H1 (cell line): ENCODE results near the gene HPGDS. TPM values are rescaled to one million over a fixed set of nuclear protein-coding genes. Genes with fewer than 3 reads are reported as not detected.

ENCODE experiments used
- CTCF ChIA-PET: fragments of 300-600 bp; sonication (Branson Sonifier 250); formaldehyde crosslinking; loops from one replicate; lab custom pipeline; 2021; ENCODE audit not compliant: partially characterized antibody; lab: Charles Lee
- POLR2A ChIA-PET: fragments of 300-600 bp; sonication (Branson Sonifier 250); formaldehyde crosslinking; loops from one replicate; lab custom pipeline; 2021; ENCODE audit warnings: inconsistent platforms; ENCODE audit not compliant: partially characterized antibody; lab: Charles Lee
- DNase-seq, 2 experiments: peaks; one replicate each; pipeline versions ENCODE4 v3.0.0 to v3.0.0-alpha.2; 2010 to 2022; ENCODE audit warnings: low spot score in 2 of 2, low read depth in 1 of 2, mixed read lengths in 1 of 2
- FAIRE-seq: peaks from 2 replicates; lab custom pipeline; 2011; peaks lifted over from hg19 to GRCh38; lab: Jason Lieb, UNC
- H2AFZ ChIP-seq: 2 replicates; pipeline ENCODE4 v1.8.1; 2012; ENCODE audit warnings: low read length, inconsistent platforms
- H2AK5ac ChIP-seq: 2 replicates; pipeline ENCODE4 v1.6.1; 2013; ENCODE audit warnings: low read depth, low read length
- H2BK120ac ChIP-seq: replicated peaks from 2 replicates; pipeline ENCODE3; 2013; ENCODE audit warnings: low read depth, low read length, inconsistent platforms
- H2BK12ac ChIP-seq: 2 replicates; pipeline ENCODE4 v1.6.1; 2013; ENCODE audit warnings: low read depth, low read length
- H2BK15ac ChIP-seq: 2 replicates; pipeline ENCODE4 v1.6.1; 2013; ENCODE audit warnings: low read length
- H2BK20ac ChIP-seq: 2 replicates; pipeline ENCODE4 v1.6.1; 2013; ENCODE audit warnings: low read length
- H2BK5ac ChIP-seq: 2 replicates; pipeline ENCODE4 v1.6.1; 2013; ENCODE audit warnings: low read depth, low read length
- H3K14ac ChIP-seq: 2 replicates; pipeline ENCODE4 v1.6.1; 2013; ENCODE audit warnings: inconsistent platforms; ENCODE audit not compliant: insufficient read length
- H3K18ac ChIP-seq: 2 replicates; pipeline ENCODE4 v1.6.1; 2013; ENCODE audit warnings: low read length; ENCODE audit errors: extremely low read depth
- H3K23ac ChIP-seq: 2 replicates; pipeline ENCODE4 v1.6.1; 2013; ENCODE audit warnings: inconsistent platforms; ENCODE audit not compliant: insufficient read length
- H3K23me2 ChIP-seq: 2 replicates; pipeline ENCODE4 v1.6.1; 2013; ENCODE audit warnings: low read depth, low read length
- H3K27ac ChIP-seq: 2 replicates; pipeline ENCODE4 v1.6.1; 2011; ENCODE audit warnings: low read depth, low read length, inconsistent platforms
- H3K27me3 ChIP-seq, 4 experiments: replicated peaks in 1 of 4; 1 replicate in 1 of 4; 2 replicates in 3 of 4; pipeline versions ENCODE4 v1.6.1 to v1.8.1; 2011 to 2013; ENCODE audit warnings: low read length in 3 of 4, mild to moderate bottlenecking in 3 of 4, inconsistent platforms in 2 of 4, mixed read lengths in 2 of 4, moderate library complexity in 1 of 4; ENCODE audit not compliant: control insufficient read depth in 3 of 4, insufficient read depth in 3 of 4; ENCODE audit errors: extremely low read depth in 1 of 4
- H3K36me3 ChIP-seq, 4 experiments: 2 replicates each; pipeline versions ENCODE4 v1.6.1 to v1.8.1; 2011 to 2013; ENCODE audit warnings: mild to moderate bottlenecking in 4 of 4, low read length in 3 of 4, moderate library complexity in 2 of 4, control low read depth in 1 of 4, inconsistent platforms in 1 of 4; ENCODE audit not compliant: insufficient read depth in 4 of 4, control insufficient read depth in 2 of 4
- H3K4ac ChIP-seq: replicated peaks from 2 replicates; pipeline ENCODE3; 2013; ENCODE audit warnings: low read length, low read depth, mixed read lengths, inconsistent platforms; ENCODE audit not compliant: insufficient read length
- H3K4me1 ChIP-seq, 4 experiments: replicated peaks in 1 of 4; 1 replicate in 1 of 4; 2 replicates in 3 of 4; pipeline versions ENCODE4 v1.6.1 to v1.8.1; 2011 to 2013; ENCODE audit warnings: low read length in 3 of 4, inconsistent platforms in 2 of 4, mixed read lengths in 1 of 4; ENCODE audit not compliant: insufficient read depth in 4 of 4, control insufficient read depth in 3 of 4
- H3K4me2 ChIP-seq, 2 experiments: 2 replicates each; pipeline versions ENCODE4 v1.6.1 to v1.8.1; 2011 to 2013; ENCODE audit warnings: low read depth in 2 of 2, low read length in 2 of 2, control low read depth in 1 of 2, inconsistent platforms in 1 of 2, mild to moderate bottlenecking in 1 of 2; ENCODE audit not compliant: insufficient read depth in 1 of 2
- H3K4me3 ChIP-seq, 4 experiments: fragments of 200-600, 300-600 bp in 1 of 4; sonication (generic), shearing (Covaris generic), sonication (Bioruptor Twin) in 1 of 4; 2 replicates each; pipeline versions ENCODE4 v1.5.1 to v1.8.1; 2011 to 2016; ENCODE audit warnings: low read length in 4 of 4, low read depth in 3 of 4, control low read depth in 2 of 4, inconsistent platforms in 2 of 4, mild to moderate bottlenecking in 2 of 4, mixed read lengths in 1 of 4, moderate library complexity in 1 of 4; ENCODE audit not compliant: insufficient read depth in 2 of 4; ENCODE audit errors: extremely low read depth in 1 of 4
- H3K56ac ChIP-seq: replicated peaks from 2 replicates; pipeline ENCODE3; 2013; ENCODE audit warnings: low read depth, mild to moderate bottlenecking, mixed read lengths, low read length, inconsistent platforms; ENCODE audit not compliant: insufficient read length
- H3K79me1 ChIP-seq: 2 replicates; pipeline ENCODE4 v1.6.1; 2013; ENCODE audit warnings: low read depth, low read length, control low read depth
- H3K79me2 ChIP-seq, 2 experiments: 2 replicates each; pipeline versions ENCODE4 v1.6.1 to v1.8.1; 2012 to 2013; ENCODE audit warnings: low read length in 2 of 2, mild to moderate bottlenecking in 2 of 2, inconsistent platforms in 1 of 2; ENCODE audit not compliant: insufficient read depth in 2 of 2, control insufficient read depth in 1 of 2
- H3K9ac ChIP-seq, 4 experiments: replicated peaks in 1 of 4; 1 replicate in 1 of 4; 2 replicates in 3 of 4; pipeline versions ENCODE4 v1.6.1 to v1.8.1; 2011 to 2013; ENCODE audit warnings: low read depth in 3 of 4, low read length in 3 of 4, control low read depth in 2 of 4, mild to moderate bottlenecking in 2 of 4, moderate library complexity in 2 of 4, inconsistent platforms in 1 of 4; ENCODE audit errors: extremely low read depth in 1 of 4
- H3K9me3 ChIP-seq, 2 experiments: 2 replicates each; pipeline versions ENCODE4 v1.6.1 to v1.8.1; 2012 to 2013; ENCODE audit warnings: mild to moderate bottlenecking in 2 of 2, moderate library complexity in 2 of 2, control low read depth in 1 of 2, inconsistent platforms in 1 of 2, low read depth in 1 of 2, low read length in 1 of 2, mixed read lengths in 1 of 2; ENCODE audit not compliant: insufficient read depth in 2 of 2
- H4K20me1 ChIP-seq, 2 experiments: replicated peaks in 1 of 2; 2 replicates each; pipeline versions ENCODE3 to v1.8.1; 2011 to 2013; ENCODE audit warnings: inconsistent platforms in 2 of 2, low read length in 2 of 2, mild to moderate bottlenecking in 1 of 2; ENCODE audit not compliant: insufficient read depth in 2 of 2, control insufficient read depth in 1 of 2
- H4K5ac ChIP-seq: 2 replicates; pipeline ENCODE4 v1.6.1; 2013; ENCODE audit warnings: low read length, low read depth, mixed read lengths, inconsistent platforms; ENCODE audit not compliant: insufficient read length
- H4K8ac ChIP-seq: 2 replicates; pipeline ENCODE4 v1.8.0; 2013; ENCODE audit warnings: mild to moderate bottlenecking, moderate library complexity, low read length, inconsistent platforms; ENCODE audit not compliant: insufficient read depth; ENCODE audit errors: extremely low read depth
- H4K91ac ChIP-seq: replicated peaks from 2 replicates; pipeline ENCODE3; 2013; ENCODE audit warnings: low read length, mixed read lengths, inconsistent platforms; ENCODE audit not compliant: insufficient read length
- CHD2 ChIP-seq: IDR thresholded peaks from 2 replicates; pipeline ENCODE4 v1.6.1; 2012; ENCODE audit warnings: low read length, improper control_type of control experiment
- EP300 ChIP-seq, 2 experiments: IDR thresholded peaks; 1 replicate in 1 of 2; 2 replicates in 1 of 2; pipeline ENCODE4 v1.6.1; 2011 to 2012; ENCODE audit warnings: low read depth in 2 of 2, low read length in 2 of 2, mild to moderate bottlenecking in 2 of 2, borderline replicate concordance in 1 of 2, inconsistent platforms in 1 of 2, moderate library complexity in 1 of 2
- HDAC6 ChIP-seq: IDR thresholded peaks from one replicate; pipeline ENCODE4 v1.7.1; 2012; ENCODE audit warnings: low read depth, mild to moderate bottlenecking, inconsistent platforms, low read length, moderate library complexity
- JUN ChIP-seq: IDR thresholded peaks from 2 replicates; pipeline ENCODE4 v1.6.1; 2011; ENCODE audit warnings: low read depth, mild to moderate bottlenecking, improper control_type of control experiment, low read length
- KDM4A ChIP-seq: IDR thresholded peaks from one replicate; pipeline ENCODE4 v1.7.1; 2012; ENCODE audit warnings: low read depth, mild to moderate bottlenecking, moderate library complexity, low read length, inconsistent platforms; ENCODE audit not compliant: severe bottlenecking
- KDM5A ChIP-seq: fragments of 200-600 bp; IDR thresholded peaks from 2 replicates; pipeline ENCODE4 v1.7.1; 2012; ENCODE audit warnings: mild to moderate bottlenecking, low read length, inconsistent platforms, mixed read lengths
- NRF1 ChIP-seq: IDR thresholded peaks from 2 replicates; pipeline ENCODE4 v1.6.1; 2011; ENCODE audit warnings: mild to moderate bottlenecking, low read depth, low read length, improper control_type of control experiment
- PHF8 ChIP-seq: fragments of 200-600 bp; sonication (generic); conservative IDR thresholded peaks from 2 replicates; pipeline ENCODE4 v1.7.1; 2012; ENCODE audit warnings: low read depth, mild to moderate bottlenecking, inconsistent platforms, low read length, moderate library complexity
- RBBP5 ChIP-seq: IDR thresholded peaks from 2 replicates; pipeline ENCODE4 v1.7.1; 2012; ENCODE audit warnings: low read depth, mild to moderate bottlenecking, inconsistent platforms, low read length, moderate library complexity, borderline replicate concordance
- RXRA ChIP-seq: IDR thresholded peaks from 2 replicates; pipeline ENCODE4 v1.6.1; 2011; ENCODE audit warnings: low read depth, mild to moderate bottlenecking, low read length, moderate library complexity; ENCODE audit not compliant: insufficient read depth
- SIN3A ChIP-seq, 2 experiments: IDR thresholded peaks in 1 of 2; conservative IDR thresholded peaks in 1 of 2; 2 replicates each; pipeline ENCODE4 v1.6.1; 2011 to 2012; ENCODE audit warnings: low read length in 2 of 2, improper control_type of control experiment in 1 of 2, low read depth in 1 of 2, mild to moderate bottlenecking in 1 of 2
- SP4 ChIP-seq: IDR thresholded peaks from 2 replicates; pipeline ENCODE4 v1.6.1; 2012; ENCODE audit warnings: low read length, inconsistent platforms
- TAF1 ChIP-seq: IDR thresholded peaks from 2 replicates; pipeline ENCODE4 v1.6.1; 2011; ENCODE audit warnings: mild to moderate bottlenecking, low read depth, low read length
- TBP ChIP-seq: IDR thresholded peaks from 2 replicates; pipeline ENCODE4 v1.6.1; 2011; ENCODE audit warnings: low read depth, low read length, improper control_type of control experiment
- YY1 ChIP-seq: IDR thresholded peaks from 2 replicates; pipeline ENCODE4 v1.6.1; 2011; ENCODE audit warnings: low read depth, mild to moderate bottlenecking, low read length
- WGBS, 2 experiments: shearing (Covaris generic) in 1 of 2; methylation state at CpG; one replicate each; pipeline versions ENCODE4 v1.1.6 to v1.1.7; 2013 to 2015; ENCODE audit warnings: low lambda C conversion rate in 2 of 2, mixed read lengths in 2 of 2, inconsistent platforms in 1 of 2, low coverage in 1 of 2, missing lambda C conversion rate in 1 of 2; ENCODE audit not compliant: insufficient replicate concordance in 2 of 2, insufficient coverage in 1 of 2, insufficient read length in 1 of 2; ENCODE audit errors: extremely low coverage in 1 of 2, missing lambda C conversion rate in 1 of 2; 5-methylcytosine and 5-hydroxymethylcytosine counted together
- polyA plus RNA-seq, 7 experiments: library from polyadenylated mRNA; depleted of rRNA in 3 of 7; stranded (reverse) in 5 of 7; unstranded in 2 of 7; fragments of >200 nt in 5 of 7; fragments of 200-250 nt in 2 of 7; gene quantifications; 1 replicate in 5 of 7; 2 replicates in 1 of 7; 4 replicates in 1 of 7; pipeline versions ENCODE4 v1.2.1 to v1.2.3, GENCODE V29; 2011 to 2013; ENCODE audit warnings: missing spikeins in 2 of 7, mixed read lengths in 2 of 7
- total RNA-seq: library from RNA; stranded (reverse); fragmentation: NEBNext Ultra II Directional; extraction: Animal tissue kit (Norgen Biotek cat#: 25700); gene quantifications from 2 replicates; pipeline ENCODE4 v1.2.1, GENCODE V29; 2021

HPGDS gene
- total and polyA plus RNA-seq, 2 of the 8 experiments (the other 6 are each of a cell fraction or from before 2014, with no cell fraction given) = not detected

DNA sequence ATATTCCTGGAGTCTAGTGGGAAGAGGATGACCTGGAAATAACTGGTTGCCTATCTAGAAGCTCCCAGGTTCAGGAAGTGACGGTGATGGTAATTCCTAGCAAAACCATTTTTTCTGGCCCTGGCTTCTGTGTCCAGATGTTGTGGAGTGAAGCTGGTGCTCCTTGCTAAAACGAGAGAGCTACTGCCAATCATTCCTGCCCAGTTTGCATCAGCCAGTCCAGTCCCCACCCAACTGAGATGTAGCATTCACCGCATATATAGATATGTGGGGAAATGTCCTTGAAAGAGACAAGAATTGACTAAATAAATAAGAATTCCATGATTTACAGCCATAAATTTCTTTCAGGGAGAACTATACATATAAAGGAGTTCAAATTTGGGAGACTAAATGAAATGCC, 6.3 kb downstream of the HPGDS start:
- H3K4me3 ChIP-seq = no peak overlapping the region
- no peak overlapping the region for H2BK120ac ChIP-seq
- H4K8ac ChIP-seq = no peak overlapping the region
- no peak overlapping the region for H3K4ac ChIP-seq
- no peaks in the 10 kb centered on the region for H3K79me1 ChIP-seq
- no peak for DNase-seq
- no peak overlapping the region for H4K91ac ChIP-seq
- CTCF ChIA-PET = interaction anchor here (0.6 kb wide), 1 partner anchor 736 kb away, joined by 3 read pairs; no protein-coding TSS in a partner anchor
- H2BK20ac ChIP-seq = no peak overlapping the region
- H3K23ac ChIP-seq = no peak overlapping the region
- no peak overlapping the region for H2BK12ac ChIP-seq
- POLR2A ChIA-PET = no interaction called here
- H3K18ac ChIP-seq = no peak overlapping the region
- no peak overlapping the region for H2BK5ac ChIP-seq
- 91% methylated on average over 3 of the region's 3 CpGs; no CpG with 5 or more reads in 1 of the 2 experiments for WGBS, 2 experiments
- H2BK15ac ChIP-seq = no peak overlapping the region
- peaks cover 0 to 3% (median under 1%) of the 10 kb centered on the region in 4 experiments; a peak in 2 of 7 replicates for H3K4me1 ChIP-seq
- H3K79me2 ChIP-seq = no peaks in the 10 kb centered on the region
- H3K9ac ChIP-seq = no peak overlapping the region
- no peaks in the 10 kb centered on the region for H3K23me2 ChIP-seq
- no peaks in the 10 kb centered on the region for H3K36me3 ChIP-seq
- no peak overlapping the region for H2AK5ac ChIP-seq
- no peak overlapping the region for H3K56ac ChIP-seq
- H4K20me1 ChIP-seq = no peaks in the 10 kb centered on the region
- H3K27me3 ChIP-seq = no peaks in the 10 kb centered on the region
- no peak overlapping the region for H4K5ac ChIP-seq
- no peak overlapping the region for H3K27ac ChIP-seq
- H3K4me2 ChIP-seq = no peak overlapping the region
- no peak overlapping the region for H2AFZ ChIP-seq
- TF ChIP-seq CHD2 = no peak
- TF ChIP-seq TBP = no peak
- no peak for TF ChIP-seq HDAC6
- no peak for TF ChIP-seq RXRA
- TF ChIP-seq NRF1 = no peak
- TF ChIP-seq PHF8 = no peak
- TF ChIP-seq KDM4A = no peak
- TF ChIP-seq RBBP5 = no peak
- TF ChIP-seq EP300 (IDR thresholded peaks at IDR 0.05; ENCODE audit: borderline replicate concordance in 1 of 2, low read depth in 2 of 2, low read length in 2 of 2) = no peak
- no peak for TF ChIP-seq SIN3A (conservative IDR thresholded peaks at IDR 0.05 in 1 of 2, IDR thresholded peaks at IDR 0.05 in 1 of 2; ENCODE audit: low read depth in 1 of 2, low read length in 2 of 2)
- no peak for TF ChIP-seq KDM5A
- TF ChIP-seq JUN = no peak
- no peak for TF ChIP-seq SP4
- no peak for TF ChIP-seq YY1
- no peak for TF ChIP-seq TAF1
- H3K9me3 ChIP-seq = no peaks in the 10 kb centered on the region
- H3K14ac ChIP-seq = no peak overlapping the region
- FAIRE-seq = no peak
